GM21786 (cell line): ENCODE results near the gene SLC30A3.

Experiments
- ATAC-seq: cut with Tn5 transposase; IDR thresholded peaks from one replicate; pipeline ENCODE4 v1.9.1; 2021; ENCODE audit not compliant: unreplicated experiment

Gene SLC30A3

GRCh38 chr2:27236626-27237025, 26.2 kb downstream of the SLC30A3 start:
- ATAC-seq: no peak

DNA sequence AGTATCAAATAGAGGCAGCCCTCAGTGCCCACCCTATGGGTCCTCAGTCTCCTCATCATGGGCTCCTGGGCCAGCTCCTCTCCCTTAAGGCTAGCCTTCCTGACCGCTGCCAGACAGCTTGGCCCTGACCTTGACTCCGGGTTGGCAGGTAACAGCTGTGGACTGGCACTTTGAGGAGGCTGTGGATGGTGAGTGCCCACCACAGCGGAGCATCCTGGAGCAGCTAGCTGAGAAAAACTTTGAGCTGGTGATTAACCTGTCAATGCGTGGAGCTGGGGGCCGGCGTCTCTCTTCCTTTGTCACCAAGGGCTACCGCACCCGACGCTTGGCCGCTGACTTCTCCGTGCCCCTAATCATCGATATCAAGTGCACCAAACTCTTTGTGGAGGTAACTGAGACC, 26.7 kb downstream of the SLC30A3 start:
- ATAC-seq: no peak

DNA sequence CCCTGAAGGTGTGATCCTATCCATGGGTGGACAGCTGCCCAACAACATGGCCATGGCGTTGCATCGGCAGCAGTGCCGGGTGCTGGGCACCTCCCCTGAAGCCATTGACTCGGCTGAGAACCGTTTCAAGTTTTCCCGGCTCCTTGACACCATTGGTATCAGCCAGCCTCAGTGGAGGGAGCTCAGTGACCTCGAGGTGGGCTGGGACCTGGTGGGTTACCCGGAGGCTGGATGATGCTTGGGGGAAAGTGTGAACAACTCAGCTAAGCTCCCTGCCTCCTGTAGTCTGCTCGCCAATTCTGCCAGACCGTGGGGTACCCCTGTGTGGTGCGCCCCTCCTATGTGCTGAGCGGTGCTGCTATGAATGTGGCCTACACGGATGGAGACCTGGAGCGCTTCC, 29.5 kb downstream of the SLC30A3 start:
- no peak for ATAC-seq

DNA sequence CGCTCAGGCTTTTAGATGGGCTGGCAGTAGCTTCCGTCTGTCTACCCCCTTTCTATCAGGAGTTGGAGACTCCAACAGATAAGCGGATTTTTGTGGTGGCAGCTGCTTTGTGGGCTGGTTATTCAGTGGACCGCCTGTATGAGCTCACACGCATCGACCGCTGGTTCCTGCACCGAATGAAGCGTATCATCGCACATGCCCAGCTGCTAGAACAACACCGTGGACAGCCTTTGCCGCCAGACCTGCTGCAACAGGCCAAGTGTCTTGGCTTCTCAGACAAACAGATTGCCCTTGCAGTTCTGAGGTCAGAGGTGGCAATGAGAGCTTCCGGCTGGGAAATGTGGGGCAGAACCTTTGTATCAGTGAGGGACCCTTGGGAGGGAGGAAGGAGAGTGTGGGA, 30.9 kb downstream of the SLC30A3 start:
- no peak for ATAC-seq

GRCh38 chr2:27227501-27227900, 35.3 kb downstream of the SLC30A3 start:
- no peak for ATAC-seq

DNA sequence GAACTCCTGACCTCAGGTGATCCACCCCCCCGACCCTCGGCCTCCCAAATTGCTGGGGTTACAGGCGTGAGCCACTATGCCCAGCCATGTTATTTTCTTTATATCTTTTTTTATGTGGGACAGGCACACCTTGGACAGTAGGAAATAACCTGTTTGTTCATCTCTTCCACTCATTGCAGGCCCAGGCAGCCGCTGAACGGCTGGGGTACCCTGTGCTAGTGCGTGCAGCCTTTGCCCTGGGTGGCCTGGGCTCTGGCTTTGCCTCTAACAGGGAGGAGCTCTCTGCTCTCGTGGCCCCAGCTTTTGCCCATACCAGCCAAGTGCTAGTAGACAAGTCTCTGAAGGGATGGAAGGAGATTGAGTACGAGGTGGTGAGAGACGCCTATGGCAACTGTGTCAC, 37.3 kb downstream of the SLC30A3 start:
- ATAC-seq: no peak

DNA sequence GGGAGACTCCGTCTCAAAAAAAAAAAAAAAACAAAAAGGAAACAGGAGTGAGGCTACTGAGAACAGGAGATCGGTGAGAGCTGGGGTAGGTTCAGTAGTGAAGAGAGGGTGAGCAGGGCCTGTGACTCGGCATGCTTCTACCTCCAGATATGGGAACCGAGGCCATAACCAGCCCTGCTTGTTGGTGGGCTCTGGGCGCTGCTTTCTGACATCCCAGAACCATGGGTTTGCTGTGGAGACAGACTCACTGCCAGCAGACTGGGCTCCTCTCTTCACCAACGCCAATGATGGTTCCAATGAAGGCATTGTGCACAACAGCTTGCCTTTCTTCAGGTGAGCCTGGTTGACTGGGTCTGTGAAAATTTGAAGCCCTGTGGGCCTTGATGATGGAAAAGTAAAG, 39.4 kb downstream of the SLC30A3 start:
- ATAC-seq: no peak

DNA sequence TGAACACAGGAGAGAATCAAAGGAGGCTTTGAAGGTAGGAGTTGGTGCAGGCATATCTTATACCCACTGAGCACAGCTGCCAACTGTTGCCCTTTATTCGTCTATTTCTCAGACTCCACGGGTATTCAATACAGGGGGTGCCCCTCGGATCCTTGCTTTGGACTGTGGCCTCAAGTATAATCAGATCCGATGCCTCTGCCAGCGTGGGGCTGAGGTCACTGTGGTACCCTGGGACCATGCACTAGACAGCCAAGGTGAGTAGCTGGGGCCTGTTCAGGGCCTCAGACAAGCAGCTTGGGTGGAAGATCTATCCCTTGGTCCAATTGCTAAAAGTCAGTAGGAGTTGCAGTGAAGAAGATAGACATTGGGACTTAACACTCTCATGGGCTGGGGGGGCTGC, 40.4 kb downstream of the SLC30A3 start:
- ATAC-seq: no peak

DNA sequence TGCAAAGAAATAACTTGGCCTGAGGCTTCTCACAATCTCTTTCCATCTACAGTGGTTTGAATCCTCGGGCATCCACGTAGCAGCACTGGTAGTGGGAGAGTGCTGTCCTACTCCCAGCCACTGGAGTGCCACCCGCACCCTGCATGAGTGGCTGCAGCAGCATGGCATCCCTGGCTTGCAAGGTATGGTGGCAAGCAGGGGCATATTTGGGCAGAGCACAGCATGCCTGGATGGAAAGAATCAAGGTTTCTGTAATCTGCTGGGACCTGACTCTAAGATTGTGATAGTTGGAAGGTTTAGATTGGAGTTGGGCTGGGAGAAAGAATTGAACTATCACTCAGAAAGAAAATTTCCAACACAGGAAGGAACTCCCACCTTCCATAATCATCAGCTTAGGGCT, 41.7 kb downstream of the SLC30A3 start:
- ATAC-seq: no peak

DNA sequence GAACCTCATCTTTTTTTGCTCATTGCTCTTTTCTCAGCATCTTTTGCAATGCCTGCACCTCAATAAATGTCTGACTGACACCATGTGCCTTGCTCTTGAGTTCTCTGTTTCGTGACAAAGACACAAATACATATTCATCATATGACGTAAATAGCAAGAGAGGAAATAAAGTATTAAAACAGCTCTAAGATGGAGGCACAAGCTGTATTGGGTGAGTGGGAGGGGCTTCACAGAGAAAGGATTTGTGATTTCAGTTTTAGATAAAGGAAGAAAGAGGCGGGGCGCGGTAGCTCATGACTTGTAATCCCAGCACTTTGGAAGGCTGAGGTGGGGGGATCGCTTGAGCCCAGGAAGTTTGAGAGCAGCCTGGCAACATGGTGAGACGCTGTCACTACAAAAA, 42.8 kb downstream of the SLC30A3 start:
- ATAC-seq: no peak

- ATAC-seq: no peak
Observed at GRCh38 chr2:27219091-27219490, 43.8 kb downstream of the SLC30A3 start.

DNA sequence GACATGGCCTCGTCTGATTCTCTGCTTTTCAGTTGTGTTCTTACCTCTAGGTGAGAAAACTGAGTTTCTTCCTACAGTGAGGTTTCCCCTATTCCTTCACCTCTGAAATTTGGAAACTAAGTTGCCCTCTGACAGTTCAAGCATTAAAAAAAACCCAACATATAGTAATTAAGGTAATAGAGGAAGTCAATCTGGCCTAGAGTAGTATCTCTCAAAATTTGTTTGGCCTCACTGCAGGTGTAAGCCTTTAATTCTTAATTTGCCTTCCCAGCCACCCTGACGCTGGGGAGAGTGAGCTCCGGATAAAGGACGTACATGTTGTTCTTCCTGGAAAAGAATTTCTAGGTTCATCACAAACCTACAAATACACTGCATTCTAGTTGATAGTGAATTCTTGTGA, 44.2 kb downstream of the SLC30A3 start:
- no peak for ATAC-seq

DNA sequence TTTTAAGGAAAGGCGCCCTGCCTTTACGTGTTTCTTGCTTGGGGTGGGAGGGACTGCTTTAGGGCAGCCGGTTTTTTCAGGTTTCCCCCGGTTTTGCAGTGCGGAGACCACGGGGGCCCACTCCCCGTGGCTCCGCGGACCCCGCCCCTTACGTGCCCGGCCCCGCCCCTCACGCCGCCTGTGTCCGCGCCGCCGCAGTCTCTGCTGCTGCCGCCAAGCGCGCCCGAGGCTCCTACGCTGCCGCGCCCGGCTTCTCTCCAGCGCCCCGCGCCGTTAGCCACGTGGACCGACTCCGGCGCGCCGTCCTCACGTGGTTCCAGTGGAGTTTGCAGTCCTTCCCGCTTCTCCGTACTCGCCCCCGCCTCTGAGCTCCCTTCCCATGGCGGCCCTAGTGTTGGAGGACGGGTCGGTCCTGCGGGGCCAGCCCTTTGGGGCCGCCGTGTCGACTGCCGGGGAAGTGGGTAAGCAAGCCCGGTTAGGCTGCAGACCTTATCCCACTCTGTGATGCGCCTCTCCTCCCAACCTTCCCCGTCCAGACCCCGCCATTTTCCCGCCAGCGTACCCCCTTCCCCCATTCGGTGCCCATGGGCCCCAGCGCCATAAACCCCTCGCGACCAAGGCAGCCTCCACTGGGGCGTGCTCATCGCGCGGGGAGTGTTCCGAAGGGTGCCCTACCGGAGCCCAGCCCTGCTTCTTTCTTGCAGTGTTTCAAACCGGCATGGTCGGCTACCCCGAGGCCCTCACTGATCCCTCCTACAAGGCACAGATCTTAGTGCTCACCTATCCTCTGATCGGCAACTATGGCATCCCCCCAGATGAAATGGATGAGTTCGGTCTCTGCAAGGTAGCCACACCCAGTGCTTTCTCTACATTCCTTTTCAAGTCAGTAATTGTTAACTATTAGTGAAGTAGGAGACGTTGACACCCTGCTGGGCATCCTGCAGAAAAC, 45.4 kb downstream of the SLC30A3 start, which contains the start of gene CAD:
Gene CAD (plus strand): TSS at position 197 of the 949 bp plus-strand sequence. CDS start 183 bp downstream, at position 380.
- peak; percentile 71 for ATAC-seq

DNA sequence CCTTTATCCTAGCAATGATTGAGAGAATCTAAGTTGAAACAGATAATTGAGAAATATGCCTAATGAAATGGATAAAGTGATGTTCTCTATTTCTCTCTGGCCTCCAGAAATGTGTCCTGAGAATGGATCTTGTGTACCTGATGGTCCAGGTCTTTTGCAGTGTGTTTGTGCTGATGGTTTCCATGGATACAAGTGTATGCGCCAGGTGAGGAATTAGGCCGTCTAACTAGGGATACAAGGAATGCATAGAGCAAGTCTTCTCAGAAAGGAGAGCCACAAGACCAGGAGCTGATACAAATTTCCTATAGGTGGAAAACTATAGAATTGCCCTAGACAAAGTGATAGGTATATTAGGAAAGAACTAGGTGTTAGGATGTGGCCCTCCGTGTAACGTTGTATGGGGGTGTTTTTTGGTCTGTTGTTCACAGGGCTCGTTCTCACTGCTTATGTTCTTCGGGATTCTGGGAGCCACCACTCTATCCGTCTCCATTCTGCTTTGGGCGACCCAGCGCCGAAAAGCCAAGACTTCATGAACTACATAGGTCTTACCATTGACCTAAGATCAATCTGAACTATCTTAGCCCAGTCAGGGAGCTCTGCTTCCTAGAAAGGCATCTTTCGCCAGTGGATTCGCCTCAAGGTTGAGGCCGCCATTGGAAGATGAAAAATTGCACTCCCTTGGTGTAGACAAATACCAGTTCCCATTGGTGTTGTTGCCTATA, 46.3 kb downstream of the SLC30A3 start:
- no peak for ATAC-seq

DNA sequence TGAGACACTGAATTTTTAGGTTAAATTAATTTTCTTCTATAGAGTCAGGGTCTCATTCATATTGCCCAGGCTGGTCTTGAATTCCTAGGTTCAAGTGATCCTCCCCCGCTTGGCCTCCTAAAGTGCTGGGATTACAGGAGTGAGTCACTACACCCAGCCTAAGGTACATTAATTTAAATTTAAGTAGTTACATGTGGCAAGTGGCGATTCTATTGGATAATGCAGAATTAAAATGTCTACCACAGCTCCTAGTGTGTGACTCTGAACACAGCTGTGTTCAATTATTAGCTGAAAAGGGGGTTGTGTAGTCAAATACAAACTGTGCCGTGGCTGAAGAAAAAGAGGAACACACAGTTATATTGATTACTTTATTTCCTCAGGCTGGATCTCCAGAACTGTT, 47.9 kb downstream of the SLC30A3 start:
- ATAC-seq: no peak

DNA sequence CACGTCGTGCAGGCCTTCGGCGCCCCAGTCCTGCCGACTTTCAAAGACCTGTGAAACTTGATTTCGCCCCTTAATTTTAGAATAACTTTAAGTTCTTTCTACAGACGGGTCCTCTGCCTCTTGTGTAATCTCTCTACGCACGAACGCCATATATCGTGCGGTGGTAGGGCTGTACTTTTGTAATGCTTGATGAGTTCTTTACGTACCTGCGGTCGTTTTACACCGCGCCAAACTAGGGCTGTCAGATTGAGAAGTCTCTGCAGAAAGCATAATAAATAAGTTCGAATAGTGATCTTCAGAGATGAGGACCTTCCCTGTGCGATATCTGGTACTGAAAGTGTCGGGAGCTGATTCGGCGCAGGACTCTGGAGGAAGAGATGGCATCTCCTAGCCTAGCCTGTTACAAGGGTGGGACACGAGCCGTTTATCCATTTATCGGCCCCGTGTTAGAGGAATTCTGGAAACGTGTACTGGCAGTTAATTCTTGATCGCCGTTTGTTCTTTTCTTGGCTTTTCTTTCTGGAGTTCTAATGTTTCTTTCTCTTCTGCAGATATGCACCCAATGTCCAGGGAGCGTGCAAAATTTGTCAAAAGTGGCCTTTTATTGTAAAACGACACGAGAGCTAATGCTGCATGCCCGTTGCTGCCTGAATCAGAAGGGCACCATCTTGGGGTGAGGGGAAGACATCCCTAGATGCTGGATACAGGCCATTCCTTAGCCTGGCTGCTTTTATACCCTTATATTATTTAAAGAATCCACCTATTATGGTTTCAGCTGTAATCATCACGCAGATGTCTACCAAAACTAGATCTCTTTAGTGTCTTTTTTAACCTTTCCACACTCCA, 50.0 kb downstream of the SLC30A3 start:
- no peak for ATAC-seq

GRCh38 chr2:27211943-27212625, 50.8 kb downstream of the SLC30A3 start, which contains the start of the genes ATRAID and SLC5A6:
ATRAID (plus strand) TSS chr2:27212041; CDS start chr2:27212369, 328 bp downstream.
SLC5A6 (minus strand) TSS chr2:27212268; CDS start chr2:27207650, 4,618 bp downstream.
- ATAC-seq: peak; percentile 77

DNA sequence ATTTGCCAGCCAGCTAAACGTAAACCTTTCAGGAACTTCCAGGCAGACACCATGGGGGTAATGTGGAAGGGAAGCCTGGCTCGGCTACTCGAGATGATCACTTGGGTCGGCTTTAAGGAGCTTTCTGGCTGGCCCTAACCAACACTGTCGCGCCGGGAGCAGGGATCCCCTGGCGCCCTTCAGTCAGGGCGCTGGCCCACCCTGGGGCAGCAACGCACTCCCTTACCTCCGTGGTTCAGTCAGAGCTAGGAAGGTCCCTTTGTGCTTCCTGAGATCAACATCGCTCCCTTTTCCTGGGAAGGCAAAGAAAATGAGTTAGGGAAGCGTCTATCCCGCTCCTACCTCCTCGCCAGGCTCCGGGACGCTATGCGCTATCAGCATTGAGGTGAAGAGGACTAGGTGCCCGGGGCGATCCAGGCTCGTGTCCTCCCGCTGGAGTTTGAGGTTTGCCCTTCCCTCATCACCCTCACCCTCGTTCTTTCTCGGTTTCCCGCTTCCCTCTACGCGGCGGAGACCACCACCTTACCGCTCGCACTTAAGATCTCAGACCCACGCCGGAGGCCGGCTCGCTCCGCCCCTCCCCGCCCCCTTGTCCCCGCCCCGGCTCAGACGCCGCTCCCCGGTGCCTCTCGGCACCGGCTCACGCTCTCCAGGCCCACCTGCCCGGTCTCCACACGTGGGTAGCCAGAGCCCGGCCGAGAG, 51.5 kb downstream of the SLC30A3 start:
- ATAC-seq: peak; percentile 12

- no peak for ATAC-seq
Observed at GRCh38 chr2:27209621-27210401, 53.0 kb downstream of the SLC30A3 start.
